Measurements from ENCODE around the gene SPTAN1.
"Not testable (repeated sequence)": the region's sequence is repeated elsewhere in the genome, so short reads cannot be mapped to it uniquely, and the experiment has no call there.

Gene SPTAN1

DNA sequence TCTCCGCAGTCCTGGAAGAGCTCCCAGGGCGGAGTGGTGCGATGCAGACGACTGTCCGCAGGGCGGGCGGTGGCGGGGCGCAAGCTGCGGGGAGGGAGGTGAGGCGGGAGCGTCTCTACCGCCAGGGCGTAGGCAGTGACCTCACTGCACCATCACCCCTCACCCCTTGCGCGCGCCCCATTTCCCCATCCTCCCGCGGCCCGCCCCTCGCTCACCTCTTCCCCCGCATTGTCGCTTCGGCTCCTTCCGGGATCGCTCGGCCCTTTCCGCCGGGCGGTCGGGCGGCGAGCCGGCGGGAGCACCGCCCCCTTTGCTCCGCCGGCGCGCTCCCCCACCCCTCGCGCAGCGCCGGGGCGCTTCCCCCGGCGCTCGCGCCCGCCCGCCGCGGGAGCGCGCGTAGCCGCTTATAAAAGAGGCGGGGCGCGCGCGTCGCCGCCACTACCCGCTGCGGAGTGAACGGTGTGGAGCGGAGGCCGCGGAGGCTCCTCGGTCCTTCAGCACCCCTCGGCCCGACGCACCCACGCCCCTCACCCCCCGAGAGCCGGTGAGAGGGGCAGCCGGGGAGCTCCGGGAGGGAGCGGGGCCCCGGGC, at the start of gene SPTAN1:
Gene SPTAN1 (plus strand): TSS at position 435 of the 591 bp plus-strand sequence. CDS start 14,154 bp downstream, outside the sequence.
- H3K4me3 ChIP-seq (ENCODE audit: low read depth, low read length), result peak within 1 kb of the TSS; percentile 75
- DNase-seq (ENCODE audit: low read depth), result peak; percentile 19
- TF ChIP-seq, protein P1, sequence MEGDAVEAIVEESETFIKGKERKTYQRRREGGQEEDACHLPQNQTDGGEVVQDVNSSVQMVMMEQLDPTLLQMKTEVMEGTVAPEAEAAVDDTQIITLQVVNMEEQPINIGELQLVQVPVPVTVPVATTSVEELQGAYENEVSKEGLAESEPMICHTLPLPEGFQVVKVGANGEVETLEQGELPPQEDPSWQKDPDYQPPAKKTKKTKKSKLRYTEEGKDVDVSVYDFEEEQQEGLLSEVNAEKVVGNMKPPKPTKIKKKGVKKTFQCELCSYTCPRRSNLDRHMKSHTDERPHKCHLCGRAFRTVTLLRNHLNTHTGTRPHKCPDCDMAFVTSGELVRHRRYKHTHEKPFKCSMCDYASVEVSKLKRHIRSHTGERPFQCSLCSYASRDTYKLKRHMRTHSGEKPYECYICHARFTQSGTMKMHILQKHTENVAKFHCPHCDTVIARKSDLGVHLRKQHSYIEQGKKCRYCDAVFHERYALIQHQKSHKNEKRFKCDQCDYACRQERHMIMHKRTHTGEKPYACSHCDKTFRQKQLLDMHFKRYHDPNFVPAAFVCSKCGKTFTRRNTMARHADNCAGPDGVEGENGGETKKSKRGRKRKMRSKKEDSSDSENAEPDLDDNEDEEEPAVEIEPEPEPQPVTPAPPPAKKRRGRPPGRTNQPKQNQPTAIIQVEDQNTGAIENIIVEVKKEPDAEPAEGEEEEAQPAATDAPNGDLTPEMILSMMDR (IDR thresholded peaks at IDR 0.05; ENCODE audit: control insufficient read depth, extremely low read depth, insufficient read depth), result no peak

DNA sequence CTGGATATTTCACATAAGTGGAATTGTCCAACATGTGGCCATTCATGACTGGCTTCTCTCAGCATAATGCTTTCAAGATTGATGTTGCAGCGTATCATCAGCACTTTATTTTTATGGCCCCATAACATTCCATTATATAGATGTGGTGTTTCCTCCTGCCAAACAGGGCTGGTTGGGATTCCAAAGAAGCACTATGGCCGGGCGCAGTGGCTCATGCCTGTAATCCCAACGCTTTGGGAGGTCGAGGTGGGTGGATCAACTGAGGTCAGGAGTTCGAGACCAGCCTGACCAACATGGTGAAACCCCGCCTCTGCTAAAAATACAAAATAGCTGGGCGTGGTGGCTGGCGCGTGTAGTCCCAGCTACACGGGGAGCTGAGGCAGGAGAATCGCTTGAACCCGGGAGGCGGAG, 49.0 kb upstream of the SPTAN1 start:
- DNase-seq (ENCODE audit: low read depth); H3K4me3 ChIP-seq (ENCODE audit: low read depth, low read length): not testable (repeated sequence)

DNA sequence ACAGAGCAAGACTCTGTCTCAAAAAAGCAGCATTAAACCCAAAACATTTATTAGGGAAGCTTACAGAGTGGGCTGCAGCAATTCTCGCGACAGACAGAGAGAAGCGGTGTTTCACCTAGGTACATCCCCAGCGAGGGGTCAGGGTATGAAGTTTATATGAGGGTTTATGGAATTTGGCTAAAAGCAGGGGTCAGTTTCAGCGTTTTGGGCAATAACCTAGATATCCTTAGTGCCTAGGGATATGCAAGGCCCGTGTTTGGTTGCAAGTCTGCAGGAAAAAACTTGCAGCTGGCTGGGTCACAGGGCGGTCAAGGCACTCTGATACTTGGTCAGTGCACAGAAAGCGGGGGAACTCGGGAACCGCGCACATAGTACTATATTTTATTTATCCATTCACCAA, 48.5 kb upstream of the SPTAN1 start:
- TF ChIP-seq, protein P1 (IDR thresholded peaks at IDR 0.05; ENCODE audit: control insufficient read depth, extremely low read depth, insufficient read depth), result no peak
- DNase-seq (ENCODE audit: low read depth), result no peak
- peak overlapping the region; percentile 95 for H3K4me3 ChIP-seq (ENCODE audit: low read depth, low read length)

DNA sequence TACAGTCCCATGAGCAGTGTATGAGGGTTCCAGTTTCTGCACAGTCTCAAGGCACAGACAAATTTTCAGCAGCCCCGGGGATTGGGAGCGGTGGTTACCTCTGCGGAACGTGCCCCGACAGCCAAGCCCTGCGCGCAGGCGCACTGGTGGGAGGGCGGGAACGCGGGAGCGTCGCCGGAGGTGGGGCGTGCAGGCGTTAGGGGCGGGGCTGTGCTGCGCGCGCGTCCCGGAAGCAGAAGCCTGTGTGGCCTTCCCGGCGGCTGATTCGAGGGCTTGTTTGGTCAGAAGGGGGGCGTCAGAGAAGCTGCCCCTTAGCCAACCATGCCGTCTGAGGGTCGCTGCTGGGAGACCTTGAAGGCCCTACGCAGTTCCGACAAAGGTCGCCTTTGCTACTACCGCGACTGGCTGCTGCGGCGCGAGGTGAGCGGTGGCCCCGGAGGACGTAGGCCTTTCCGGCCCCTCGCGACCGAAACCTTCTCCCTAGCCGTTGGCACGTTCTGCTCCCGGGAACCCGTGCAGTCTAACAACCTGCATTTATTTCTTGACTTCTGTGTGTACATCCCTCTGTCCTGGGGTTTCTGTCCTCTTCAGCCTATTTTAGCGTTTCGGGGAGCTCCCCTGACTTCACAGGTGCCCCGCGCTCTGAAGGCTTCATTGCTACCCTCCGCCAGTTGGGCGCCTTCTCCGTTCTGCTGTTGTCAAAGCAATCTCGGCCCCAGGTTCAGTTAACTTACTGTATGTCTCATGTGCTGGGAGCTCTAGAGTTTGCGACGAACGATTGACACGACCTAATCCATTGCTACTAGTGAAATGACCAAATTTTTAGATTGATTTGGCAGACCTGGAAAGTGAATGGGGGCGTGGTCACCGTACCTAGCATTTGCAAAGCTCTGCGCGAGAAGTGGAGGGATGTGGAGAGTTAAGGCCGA, 47.6 kb upstream of the SPTAN1 start, which contains the start of gene GLE1:
Gene GLE1 (plus strand): TSS at position 235 of the 929 bp plus-strand sequence. CDS start 87 bp downstream, at position 322.
- peak; percentile 63 for DNase-seq (ENCODE audit: low read depth)
- peak within 1 kb of the TSS; percentile 95 for H3K4me3 ChIP-seq (ENCODE audit: low read depth, low read length)
- TF ChIP-seq, protein P1 (IDR thresholded peaks at IDR 0.05; ENCODE audit: control insufficient read depth, extremely low read depth, insufficient read depth), result no peak

DNA sequence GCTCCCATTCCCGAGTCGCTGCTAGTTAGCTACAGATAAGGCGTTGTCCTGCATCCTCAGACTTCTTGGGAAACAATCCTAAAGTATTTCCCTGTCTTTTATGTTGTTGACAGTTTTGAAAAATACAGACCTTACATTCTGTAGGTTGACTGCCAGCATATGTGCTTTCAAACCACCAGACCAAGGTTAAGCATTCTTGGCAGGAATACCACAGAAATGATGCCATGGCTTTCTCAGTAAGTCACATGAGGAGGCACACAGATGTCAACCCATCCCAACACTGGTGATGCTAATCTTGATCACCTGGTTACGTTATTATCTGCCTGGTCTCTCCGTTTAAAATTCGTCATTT, 47.0 kb upstream of the SPTAN1 start:
- peak overlapping the region; percentile 95 for H3K4me3 ChIP-seq (ENCODE audit: low read depth, low read length)
- no peak for DNase-seq (ENCODE audit: low read depth)
- TF ChIP-seq, protein P1 (IDR thresholded peaks at IDR 0.05; ENCODE audit: control insufficient read depth, extremely low read depth, insufficient read depth), result no peak

DNA sequence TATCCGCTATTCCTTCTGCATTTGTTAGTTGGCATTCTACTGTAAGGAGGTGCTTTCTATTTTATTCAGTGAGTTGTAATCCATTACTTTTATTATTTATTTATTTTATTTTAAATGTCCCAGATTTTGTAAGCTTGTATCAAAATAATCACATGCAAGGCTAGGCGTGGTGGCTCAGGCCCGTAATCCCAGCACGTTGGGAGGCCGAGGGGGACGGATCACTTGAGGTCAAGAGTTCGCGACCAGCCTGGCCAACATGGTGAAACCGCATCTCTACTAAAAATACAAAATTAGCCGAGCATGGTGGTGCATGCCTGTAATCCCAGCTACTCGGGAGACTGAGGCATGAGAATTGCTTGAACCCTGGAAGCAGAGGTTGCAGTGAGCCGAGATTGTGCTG, 46.5 kb upstream of the SPTAN1 start:
- peak overlapping the region; percentile 95 for H3K4me3 ChIP-seq (ENCODE audit: low read depth, low read length)
- not testable (repeated sequence) for DNase-seq (ENCODE audit: low read depth)

DNA sequence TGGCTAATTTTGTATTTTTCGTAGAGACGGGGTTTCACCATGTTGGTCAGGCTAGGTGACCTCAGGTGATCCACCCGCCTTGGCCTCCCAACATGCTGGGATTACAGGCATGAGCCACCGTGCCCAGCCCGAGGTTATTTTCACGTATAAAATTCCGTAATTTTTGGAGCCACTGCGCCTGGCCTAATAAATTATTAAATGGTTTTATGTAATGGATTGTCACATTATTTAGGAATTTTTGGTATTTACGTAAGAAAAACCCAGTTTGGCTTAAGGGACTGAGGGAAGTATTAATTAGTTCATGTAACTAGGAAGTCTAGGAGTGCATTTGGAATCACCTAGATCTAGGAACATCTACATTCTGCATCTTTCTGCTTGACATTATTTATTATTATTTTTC, 39.6 kb upstream of the SPTAN1 start:
- no peak overlapping the region for H3K4me3 ChIP-seq (ENCODE audit: low read depth, low read length)
- TF ChIP-seq, protein P1 (IDR thresholded peaks at IDR 0.05; ENCODE audit: control insufficient read depth, extremely low read depth, insufficient read depth), result no peak
- no peak for DNase-seq (ENCODE audit: low read depth)

Measured in LNCaP clone FGC (cell line).